GM18858 (cell line): Measurements from ENCODE around the gene FPGS.
"Not testable (repeated sequence)": the region's sequence is repeated elsewhere in the genome, so short reads cannot be mapped to it uniquely, and the experiment has no call there.

Experiments used
- ATAC-seq: cut with Tn5 transposase; IDR thresholded peaks from one replicate; pipeline ENCODE4 v1.9.1; 2021; ENCODE audit not compliant: unreplicated experiment

The FPGS gene

GRCh38 chr9:127770583-127770904 lies 32.1 kb upstream of the FPGS start:
- ATAC-seq, result no peak

- ATAC-seq, result peak; percentile 76
Measured at GRCh38 chr9:127770905-127771569, 31.6 kb upstream of the FPGS start.

- no peak for ATAC-seq
Measured at GRCh38 chr9:127771570-127772189, 31.0 kb upstream of the FPGS start.

- ATAC-seq, result no peak
Measured at GRCh38 chr9:127772603-127773002, 30.1 kb upstream of the FPGS start.

GRCh38 chr9:127773272-127773671 lies 29.4 kb upstream of the FPGS start:
- no peak for ATAC-seq

GRCh38 chr9:127773981-127774380 lies 28.7 kb upstream of the FPGS start:
- no peak for ATAC-seq

GRCh38 chr9:127776195-127776923 lies 26.3 kb upstream of the FPGS start:
- ATAC-seq, result no peak

- no peak for ATAC-seq
Measured at GRCh38 chr9:127776924-127777289, 25.8 kb upstream of the FPGS start.

- no peak for ATAC-seq
Measured at GRCh38 chr9:127777368-127777980, 25.2 kb upstream of the FPGS start.

GRCh38 chr9:127778280-127779135 lies 24.2 kb upstream of the FPGS start, which contains the start of gene SH2D3C:
Gene SH2D3C (minus strand): TSS chr9:127778666. CDS start chr9:127778627, 39 bp downstream.
- peak; percentile 18 for ATAC-seq

GRCh38 chr9:127779136-127779981 lies 23.3 kb upstream of the FPGS start:
- peak; percentile 33 for ATAC-seq

- ATAC-seq, result no peak
Measured at GRCh38 chr9:127780126-127780885, 22.4 kb upstream of the FPGS start.

- ATAC-seq, result not testable (repeated sequence)
Measured at GRCh38 chr9:127780909-127781308, 21.8 kb upstream of the FPGS start.

- no peak for ATAC-seq
Measured at GRCh38 chr9:127781806-127782205, 20.9 kb upstream of the FPGS start.

- no peak for ATAC-seq
Measured at GRCh38 chr9:127783111-127784008, 19.3 kb upstream of the FPGS start.

- peak; percentile 22 for ATAC-seq
Measured at GRCh38 chr9:127785023-127785932, 17.4 kb upstream of the FPGS start.
